H9 (cell line): ENCODE data around the gene JTB. TPM values are rescaled to one million over a fixed set of nuclear protein-coding genes. Genes with fewer than 3 reads are reported as not detected.

ENCODE experiments used
- DNase-seq: peaks from one replicate; pipeline ENCODE4 v3.0.0-alpha.2; 2017
- H2AFZ ChIP-seq: one replicate; pipeline ENCODE4 v1.6.1; 2013; ENCODE audit warnings: mild to moderate bottlenecking, low read length, control low read depth, moderate library complexity
- H2AK5ac ChIP-seq: 2 replicates; pipeline ENCODE4 v1.6.1; 2013; ENCODE audit warnings: low read length, control low read depth, mixed read lengths; ENCODE audit not compliant: insufficient read length
- H2BK120ac ChIP-seq: one replicate; pipeline ENCODE4 v1.6.1; 2013; ENCODE audit warnings: low read depth, mild to moderate bottlenecking, low read length, control low read depth, inconsistent platforms; ENCODE audit not compliant: poor library complexity, severe bottlenecking
- H2BK12ac ChIP-seq: 2 replicates; pipeline ENCODE4 v1.6.1; 2013; ENCODE audit warnings: low read length, control low read depth, mixed read lengths, low read depth; ENCODE audit not compliant: insufficient read length
- H2BK15ac ChIP-seq: 2 replicates; pipeline ENCODE4 v1.6.1; 2013; ENCODE audit warnings: low read depth, low read length, control low read depth
- H2BK20ac ChIP-seq: one replicate; pipeline ENCODE4 v1.6.1; 2013; ENCODE audit warnings: low read depth, mild to moderate bottlenecking, low read length, control low read depth, inconsistent platforms; ENCODE audit not compliant: poor library complexity, severe bottlenecking
- H2BK5ac ChIP-seq: 2 replicates; pipeline ENCODE4 v1.6.1; 2013; ENCODE audit warnings: low read length, control low read depth, mixed read lengths; ENCODE audit not compliant: insufficient read length
- H3K14ac ChIP-seq: 2 replicates; pipeline ENCODE4 v1.6.1; 2013; ENCODE audit warnings: low read length, control low read depth; ENCODE audit not compliant: insufficient read depth
- H3K18ac ChIP-seq: 2 replicates; pipeline ENCODE4 v1.6.1; 2013; ENCODE audit warnings: low read depth, mild to moderate bottlenecking, mixed read lengths, low read length, control low read depth; ENCODE audit not compliant: insufficient read length
- H3K23ac ChIP-seq: 2 replicates; pipeline ENCODE4 v1.6.1; 2013; ENCODE audit warnings: low read length, control low read depth, mixed read lengths, low read depth; ENCODE audit not compliant: insufficient read length
- H3K23me2 ChIP-seq: 2 replicates; pipeline ENCODE4 v1.6.1; 2013; ENCODE audit warnings: low read depth, mild to moderate bottlenecking, mixed read lengths, low read length, control low read depth; ENCODE audit not compliant: insufficient read length, poor library complexity, severe bottlenecking
- H3K27ac ChIP-seq: 2 replicates; pipeline ENCODE4 v1.5.1; 2013; ENCODE audit warnings: low read length, control low read depth, mixed read lengths, low read depth; ENCODE audit not compliant: insufficient read length
- H3K27me3 ChIP-seq: 2 replicates; pipeline ENCODE4 v1.6.1; 2013; ENCODE audit warnings: low read length, control low read depth, inconsistent platforms; ENCODE audit not compliant: insufficient read depth
- H3K4ac ChIP-seq: 2 replicates; pipeline ENCODE4 v1.6.1; 2013; ENCODE audit warnings: low read depth, mild to moderate bottlenecking, control low read depth, inconsistent platforms, low read length, moderate library complexity
- H3K4me1 ChIP-seq: 2 replicates; pipeline ENCODE4 v1.6.1; 2013; ENCODE audit warnings: low read length, control low read depth, inconsistent platforms; ENCODE audit not compliant: insufficient read depth
- H3K4me2 ChIP-seq: 2 replicates; pipeline ENCODE4 v1.6.1; 2013; ENCODE audit warnings: low read length, control low read depth, mixed read lengths; ENCODE audit not compliant: insufficient read length, insufficient read depth
- H3K56ac ChIP-seq: 2 replicates; pipeline ENCODE4 v1.6.1; 2013; ENCODE audit warnings: low read depth, mild to moderate bottlenecking, mixed read lengths, low read length, control low read depth; ENCODE audit not compliant: insufficient read length
- H3K79me1 ChIP-seq: 2 replicates; pipeline ENCODE4 v1.6.1; 2013; ENCODE audit warnings: low read depth, mild to moderate bottlenecking, moderate library complexity, low read length, control low read depth, inconsistent platforms; ENCODE audit not compliant: insufficient read depth, poor library complexity, severe bottlenecking
- H3K79me2 ChIP-seq: 2 replicates; pipeline ENCODE4 v1.6.1; 2013; ENCODE audit warnings: low read length, control low read depth, inconsistent platforms; ENCODE audit not compliant: insufficient read depth
- H3K9ac ChIP-seq: 2 replicates; pipeline ENCODE4 v1.6.1; 2013; ENCODE audit warnings: low read length, control low read depth, mixed read lengths; ENCODE audit not compliant: insufficient read length; ENCODE audit errors: extremely low read depth
- H3K9me3 ChIP-seq: one replicate; pipeline ENCODE4 v1.6.1; 2013; ENCODE audit warnings: low read depth, low read length, inconsistent platforms; ENCODE audit not compliant: control insufficient read depth
- H3T11ph ChIP-seq: one replicate; pipeline ENCODE4 v1.6.1; 2013; ENCODE audit warnings: mild to moderate bottlenecking, low read length, control low read depth, inconsistent platforms
- H4K20me1 ChIP-seq: one replicate; pipeline ENCODE4 v1.6.1; 2013; ENCODE audit not compliant: control insufficient read depth, insufficient read length, insufficient read depth
- H4K5ac ChIP-seq: 2 replicates; pipeline ENCODE4 v1.6.1; 2013; ENCODE audit warnings: low read depth, mild to moderate bottlenecking, mixed read lengths, low read length, control low read depth; ENCODE audit not compliant: insufficient read length
- H4K8ac ChIP-seq: replicated peaks from 2 replicates; pipeline ENCODE4 v1.6.1; 2013; ENCODE audit warnings: low read length, control low read depth, mixed read lengths, low read depth; ENCODE audit not compliant: insufficient read length
- H4K91ac ChIP-seq: 2 replicates; pipeline ENCODE4 v1.6.1; 2013; ENCODE audit warnings: low read depth, mild to moderate bottlenecking, moderate library complexity, mixed read lengths, low read length, control low read depth; ENCODE audit not compliant: insufficient read length
- H3K27ac Mint-ChIP-seq, 3 experiments: 2 replicates in 2 of 3; 3 replicates in 1 of 3; pipeline ENCODE4 v1.8.0; 2020 to 2021; ENCODE audit warnings: mixed read lengths in 3 of 3, mild to moderate bottlenecking in 1 of 3, moderate library complexity in 1 of 3
- H3K27me3 Mint-ChIP-seq: 2 replicates; pipeline ENCODE4 v1.8.0; 2021; ENCODE audit warnings: low read depth, mild to moderate bottlenecking, moderate library complexity, mixed read lengths
- H3K36me3 Mint-ChIP-seq, 3 experiments: 2 replicates in 2 of 3; 3 replicates in 1 of 3; pipeline ENCODE4 v1.8.0; 2020 to 2021; ENCODE audit warnings: low read depth in 3 of 3, mixed read lengths in 3 of 3; ENCODE audit not compliant: insufficient read depth in 1 of 3
- H3K4me1 Mint-ChIP-seq, 2 experiments: 2 replicates each; pipeline ENCODE4 v1.8.0; 2020; ENCODE audit warnings: mixed read lengths in 2 of 2
- H3K4me3 Mint-ChIP-seq, 2 experiments: 2 replicates in 1 of 2; 3 replicates in 1 of 2; pipeline ENCODE4 v1.8.0; 2020 to 2021; ENCODE audit warnings: mild to moderate bottlenecking in 2 of 2, mixed read lengths in 2 of 2, moderate library complexity in 1 of 2
- H3K9me3 Mint-ChIP-seq, 2 experiments: 2 replicates in 1 of 2; 3 replicates in 1 of 2; pipeline ENCODE4 v1.8.0; 2020; ENCODE audit warnings: mild to moderate bottlenecking in 2 of 2, mixed read lengths in 2 of 2, moderate library complexity in 1 of 2
- WGBS: extraction: QIAGEN DNeasy Blood & Tissue Kit; methylation state at CpG from one replicate; pipeline ENCODE4 v1.1.7; 2013; ENCODE audit warnings: missing lambda C conversion rate, low lambda C conversion rate, mixed read lengths; ENCODE audit not compliant: insufficient read length; ENCODE audit errors: extremely low coverage; 5-methylcytosine and 5-hydroxymethylcytosine counted together
- total RNA-seq: library from RNA; stranded (reverse); gene quantifications from 2 replicates; pipeline ENCODE4 v1.2.1, GENCODE V29; 2021
- TF ChIP-seq, protein P1 (sequence below): fragments of 200-600 bp; sonication (generic); conservative IDR thresholded peaks from 3 replicates; pipeline ENCODE4 v1.8.0; 2021; ENCODE audit warnings: antibody characterized with exemption, mild to moderate bottlenecking

JTB gene
- total RNA-seq, 1 experiment from 2014 or later: 85.4 TPM

DNA sequence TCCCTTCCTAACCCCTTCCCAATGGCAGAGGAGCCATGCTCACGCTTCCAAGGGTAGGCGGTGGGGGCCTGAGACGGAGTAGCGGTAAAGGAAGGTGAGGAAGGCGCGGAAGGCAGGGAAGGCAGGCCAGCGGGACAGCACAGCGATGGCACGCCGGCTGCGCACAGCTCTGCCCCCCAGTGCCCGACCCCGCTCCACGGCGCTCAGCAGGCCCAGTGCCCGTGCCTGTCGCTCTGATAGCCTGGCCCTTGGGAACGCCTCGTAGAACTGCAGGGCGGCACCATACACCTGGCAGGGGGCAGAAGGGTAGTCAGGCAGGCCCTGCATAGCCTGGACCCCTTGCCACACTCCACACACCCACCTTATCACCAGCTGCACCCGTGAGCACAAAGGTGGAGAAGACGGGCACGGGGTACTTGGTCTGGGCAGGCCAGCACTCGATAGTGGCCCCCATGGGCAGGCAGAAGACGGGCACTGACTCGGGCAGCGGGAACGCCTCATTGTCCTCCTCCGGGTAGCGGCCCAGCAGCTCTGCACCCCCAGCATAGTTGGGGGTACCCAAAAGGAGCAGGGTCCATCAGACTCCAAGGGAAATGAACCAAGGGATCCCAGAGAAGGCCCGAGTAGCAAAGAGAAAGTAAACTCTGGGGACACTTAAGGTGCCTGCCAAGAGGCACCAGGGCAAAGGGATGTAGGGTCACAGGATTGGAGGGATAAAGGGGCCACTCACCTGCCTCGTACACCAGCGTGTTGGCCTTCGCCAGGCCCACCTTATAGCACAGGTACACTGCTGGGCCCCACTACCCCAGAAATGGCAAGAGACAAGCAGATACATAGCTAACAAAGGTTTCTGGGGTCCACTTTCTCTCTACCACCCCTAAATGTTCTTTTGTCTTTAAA lies 35.4 kb downstream of the JTB start:
- H2BK5ac ChIP-seq: no peak overlapping the region
- H2AK5ac ChIP-seq: no peak overlapping the region
- H4K8ac ChIP-seq: no peak overlapping the region
- Mint-ChIP-seq H3K4me1 (peaks cover 8 to 14% of the 10 kb centered on the region in 2 experiments), H3K36me3 (peaks cover 19 to 51% (median 48%) of the 10 kb centered on the region in 3 experiments), H3K27me3 (no peaks in the 10 kb centered on the region), H3K27ac (no peak overlapping the region), H3K4me3 (no peak overlapping the region), H3K9me3 (no peaks in the 10 kb centered on the region)
- no peak overlapping the region for H4K5ac ChIP-seq
- no peak overlapping the region for H3K4ac ChIP-seq
- no peak overlapping the region for H3K14ac ChIP-seq
- no peak overlapping the region for H2BK12ac ChIP-seq
- no peaks in the 10 kb centered on the region for H4K20me1 ChIP-seq
- no peak overlapping the region for H3K4me2 ChIP-seq
- H2BK20ac ChIP-seq: no peak overlapping the region
- TF ChIP-seq, protein P1, sequence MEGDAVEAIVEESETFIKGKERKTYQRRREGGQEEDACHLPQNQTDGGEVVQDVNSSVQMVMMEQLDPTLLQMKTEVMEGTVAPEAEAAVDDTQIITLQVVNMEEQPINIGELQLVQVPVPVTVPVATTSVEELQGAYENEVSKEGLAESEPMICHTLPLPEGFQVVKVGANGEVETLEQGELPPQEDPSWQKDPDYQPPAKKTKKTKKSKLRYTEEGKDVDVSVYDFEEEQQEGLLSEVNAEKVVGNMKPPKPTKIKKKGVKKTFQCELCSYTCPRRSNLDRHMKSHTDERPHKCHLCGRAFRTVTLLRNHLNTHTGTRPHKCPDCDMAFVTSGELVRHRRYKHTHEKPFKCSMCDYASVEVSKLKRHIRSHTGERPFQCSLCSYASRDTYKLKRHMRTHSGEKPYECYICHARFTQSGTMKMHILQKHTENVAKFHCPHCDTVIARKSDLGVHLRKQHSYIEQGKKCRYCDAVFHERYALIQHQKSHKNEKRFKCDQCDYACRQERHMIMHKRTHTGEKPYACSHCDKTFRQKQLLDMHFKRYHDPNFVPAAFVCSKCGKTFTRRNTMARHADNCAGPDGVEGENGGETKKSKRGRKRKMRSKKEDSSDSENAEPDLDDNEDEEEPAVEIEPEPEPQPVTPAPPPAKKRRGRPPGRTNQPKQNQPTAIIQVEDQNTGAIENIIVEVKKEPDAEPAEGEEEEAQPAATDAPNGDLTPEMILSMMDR: no peak
- no peak overlapping the region for H3K23ac ChIP-seq
- no peak overlapping the region for H3K27ac ChIP-seq
- peaks cover 5% of the 10 kb centered on the region for H3K23me2 ChIP-seq
- no peak overlapping the region for H2AFZ ChIP-seq
- no peaks in the 10 kb centered on the region for H3K27me3 ChIP-seq
- H3K9ac ChIP-seq: no peak overlapping the region
- no peaks in the 10 kb centered on the region for H3K79me2 ChIP-seq
- H3K4me1 ChIP-seq: no peaks in the 10 kb centered on the region; the same call in 1 of the 2 replicates
- H3T11ph ChIP-seq: no peak overlapping the region
- no CpG with 5 or more reads among the region's 34 CpGs for WGBS
- H3K56ac ChIP-seq: no peak overlapping the region
- H3K9me3 ChIP-seq: no peaks in the 10 kb centered on the region
- DNase-seq: no peak
- no peak overlapping the region for H2BK15ac ChIP-seq
- H3K18ac ChIP-seq: no peak overlapping the region
- peaks cover 3% of the 10 kb centered on the region for H3K79me1 ChIP-seq
- no peak overlapping the region for H4K91ac ChIP-seq
- no peak overlapping the region for H2BK120ac ChIP-seq
